Measurements from ENCODE around the gene FUBP3.

The FUBP3 gene

GRCh38 chr9:130537346-130538050 lies 41.9 kb upstream of the FUBP3 start:
- Histone ChIP-seq H3K4me2 (ENCODE audit: low read depth, low read length, poor library complexity, severe bottlenecking) (no peak overlapping the region), H3K27me3 (ENCODE audit: insufficient read depth, low read length, poor library complexity, severe bottlenecking) (no peaks in the 10 kb centered on the region), H3F3A (ENCODE audit: low read depth) (no peaks in the 10 kb centered on the region), H3K9me2 (replicated peaks; ENCODE audit: low read depth, low read length) (no peaks in the 10 kb centered on the region), H3K4me3 (ENCODE audit: low read length, poor library complexity, severe bottlenecking) (no peak overlapping the region), H2AFZ (ENCODE audit: low read length) (no peak overlapping the region), H3K9me3 (ENCODE audit: insufficient read depth, low read depth, low read length) (no peaks in the 10 kb centered on the region), H3K4me1 (ENCODE audit: insufficient read depth, low read length, poor library complexity, severe bottlenecking) (no peaks in the 10 kb centered on the region), H3K79me2 (ENCODE audit: insufficient read depth, low read length) (no peaks in the 10 kb centered on the region), H3K36me3 (ENCODE audit: insufficient read depth, low read length) (no peaks in the 10 kb centered on the region), H4K20me1 (ENCODE audit: insufficient read depth, low read length, poor library complexity, severe bottlenecking) (no peaks in the 10 kb centered on the region), H3K9ac (ENCODE audit: low read depth, low read length, poor library complexity, severe bottlenecking) (no peak overlapping the region)
- TF ChIP-seq CTCF (conservative IDR thresholded peaks at IDR 0.05; ENCODE audit: low read length), result no peak
- TF ChIP-seq EZH2phosphoT487 (IDR thresholded peaks at IDR 0.05; ENCODE audit: borderline replicate concordance), result no peak

- Histone ChIP-seq H3K36me3 (ENCODE audit: insufficient read depth, low read length) (no peaks in the 10 kb centered on the region), H3K9ac (ENCODE audit: low read depth, low read length, poor library complexity, severe bottlenecking) (no peak overlapping the region), H3K9me3 (ENCODE audit: insufficient read depth, low read depth, low read length) (no peaks in the 10 kb centered on the region), H2AFZ (ENCODE audit: low read length) (no peak overlapping the region), H3K79me2 (ENCODE audit: insufficient read depth, low read length) (no peaks in the 10 kb centered on the region), H3K27me3 (ENCODE audit: insufficient read depth, low read length, poor library complexity, severe bottlenecking) (no peaks in the 10 kb centered on the region), H3K4me3 (ENCODE audit: low read length, poor library complexity, severe bottlenecking) (no peak overlapping the region), H3K9me2 (replicated peaks; ENCODE audit: low read depth, low read length) (no peaks in the 10 kb centered on the region), H4K20me1 (ENCODE audit: insufficient read depth, low read length, poor library complexity, severe bottlenecking) (no peaks in the 10 kb centered on the region), H3K4me2 (ENCODE audit: low read depth, low read length, poor library complexity, severe bottlenecking) (no peak overlapping the region), H3K4me1 (ENCODE audit: insufficient read depth, low read length, poor library complexity, severe bottlenecking) (no peaks in the 10 kb centered on the region), H3F3A (ENCODE audit: low read depth) (no peaks in the 10 kb centered on the region)
- no peak for TF ChIP-seq CTCF (conservative IDR thresholded peaks at IDR 0.05; ENCODE audit: low read length)
- no peak for TF ChIP-seq EZH2phosphoT487 (IDR thresholded peaks at IDR 0.05; ENCODE audit: borderline replicate concordance)
These were observed 39.8 kb upstream of the FUBP3 start for GRCh38 chr9:130539420-130540223.

- Histone ChIP-seq H3K79me2 (ENCODE audit: insufficient read depth, low read length) (no peaks in the 10 kb centered on the region), H3K4me3 (ENCODE audit: low read length, poor library complexity, severe bottlenecking) (no peak overlapping the region), H3K4me2 (ENCODE audit: low read depth, low read length, poor library complexity, severe bottlenecking) (no peak overlapping the region), H2AFZ (ENCODE audit: low read length) (no peak overlapping the region), H3K9me2 (replicated peaks; ENCODE audit: low read depth, low read length) (no peaks in the 10 kb centered on the region), H3K9me3 (ENCODE audit: insufficient read depth, low read depth, low read length) (no peaks in the 10 kb centered on the region), H3F3A (ENCODE audit: low read depth) (no peaks in the 10 kb centered on the region), H3K36me3 (ENCODE audit: insufficient read depth, low read length) (no peaks in the 10 kb centered on the region), H3K27me3 (ENCODE audit: insufficient read depth, low read length, poor library complexity, severe bottlenecking) (no peaks in the 10 kb centered on the region), H4K20me1 (ENCODE audit: insufficient read depth, low read length, poor library complexity, severe bottlenecking) (no peaks in the 10 kb centered on the region), H3K4me1 (ENCODE audit: insufficient read depth, low read length, poor library complexity, severe bottlenecking) (no peaks in the 10 kb centered on the region), H3K9ac (ENCODE audit: low read depth, low read length, poor library complexity, severe bottlenecking) (no peak overlapping the region)
- TF ChIP-seq CTCF (conservative IDR thresholded peaks at IDR 0.05; ENCODE audit: low read length) (no peak), EZH2phosphoT487 (IDR thresholded peaks at IDR 0.05; ENCODE audit: borderline replicate concordance) (no peak)
These were observed 37.8 kb upstream of the FUBP3 start for GRCh38 chr9:130541533-130541932.
